HG02623 (cell line): ENCODE data around the gene MATN4.

Experiments
- ATAC-seq: cut with Tn5 transposase; IDR thresholded peaks from one replicate; pipeline ENCODE4 v1.9.1; 2021; ENCODE audit warnings: moderate library complexity; ENCODE audit not compliant: unreplicated experiment

The MATN4 gene

DNA sequence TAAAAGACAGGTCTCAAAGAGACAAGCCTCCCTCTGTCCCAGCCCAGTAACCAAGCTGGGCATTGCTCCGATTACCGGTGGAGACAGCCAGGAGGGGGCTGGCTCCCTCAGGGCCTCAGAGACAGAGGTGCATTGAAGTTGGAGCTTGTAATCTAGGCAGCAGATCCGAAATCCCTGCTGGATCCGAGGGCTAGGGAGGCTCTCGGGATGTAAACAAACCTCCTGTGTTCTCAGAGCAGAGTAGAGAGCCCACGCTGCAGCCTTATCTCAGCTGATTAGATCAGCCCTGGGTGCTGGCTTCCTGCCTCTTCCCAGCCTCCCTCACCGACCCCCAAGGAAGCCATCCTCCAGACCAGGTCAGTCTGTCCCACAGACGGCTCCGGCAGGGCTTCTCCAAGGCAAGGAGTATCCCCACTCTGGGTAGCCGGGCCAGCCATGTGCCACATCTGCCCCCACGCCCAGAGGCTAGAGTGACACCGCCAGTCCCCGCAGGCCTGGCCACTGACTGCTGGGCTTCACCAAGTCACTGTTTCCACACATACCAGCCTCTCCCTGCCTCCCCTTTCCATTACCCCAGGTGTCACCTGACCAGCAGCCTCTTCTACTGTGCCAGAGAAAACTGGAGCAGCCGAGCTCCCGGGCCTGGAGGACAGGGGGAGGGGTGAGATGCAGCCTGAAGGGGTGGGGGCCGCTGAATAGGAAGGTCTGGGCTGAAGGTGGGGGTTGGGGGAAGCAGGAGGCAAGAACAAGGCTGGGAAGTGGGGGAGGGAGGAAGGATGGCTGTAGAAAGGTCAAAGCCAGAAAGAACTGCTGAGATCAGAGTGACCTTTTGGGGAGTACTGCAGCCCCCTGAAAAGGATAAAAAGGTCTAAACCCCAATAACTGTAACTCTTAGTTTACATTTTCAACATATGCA lies 34.1 kb upstream of the MATN4 start:
- ATAC-seq = no peak

DNA sequence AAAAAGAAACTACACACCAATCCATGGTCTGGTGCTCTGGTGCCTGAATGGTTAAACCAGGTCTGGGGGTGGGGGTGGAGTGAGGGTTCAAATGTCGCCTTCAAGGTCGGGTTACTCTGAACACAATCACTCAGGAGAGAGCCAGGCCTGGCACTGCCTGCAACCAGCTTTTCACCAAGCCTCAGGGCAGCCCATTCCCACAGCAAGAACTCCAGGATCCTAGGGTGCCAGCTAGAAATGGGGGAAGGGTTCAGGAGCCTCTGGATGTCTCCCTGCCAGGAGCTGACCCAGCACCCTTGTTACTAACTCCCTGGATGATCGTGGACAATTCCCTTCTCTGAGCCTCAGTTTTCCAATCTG lies 33.5 kb upstream of the MATN4 start:
- no peak for ATAC-seq

DNA sequence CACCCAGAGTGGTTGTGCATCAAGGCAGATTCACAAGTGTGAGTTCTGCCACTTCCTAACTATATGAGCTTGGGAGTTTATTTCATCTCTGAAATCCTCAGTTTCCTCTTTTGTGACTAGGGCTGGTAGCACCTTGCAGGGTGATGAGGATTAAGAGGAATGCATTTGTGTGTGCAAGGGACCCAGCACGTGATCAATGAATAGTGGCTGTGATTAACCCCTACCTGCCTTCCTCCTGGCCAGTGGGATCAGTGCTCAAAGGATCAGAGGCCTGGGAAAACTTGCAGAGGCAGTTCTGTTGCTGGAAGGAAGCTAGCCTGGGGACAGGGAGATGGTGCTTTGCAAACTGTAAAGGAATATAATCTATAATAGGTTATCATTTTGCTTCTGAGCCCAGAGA lies 32.9 kb upstream of the MATN4 start:
- ATAC-seq = no peak

DNA sequence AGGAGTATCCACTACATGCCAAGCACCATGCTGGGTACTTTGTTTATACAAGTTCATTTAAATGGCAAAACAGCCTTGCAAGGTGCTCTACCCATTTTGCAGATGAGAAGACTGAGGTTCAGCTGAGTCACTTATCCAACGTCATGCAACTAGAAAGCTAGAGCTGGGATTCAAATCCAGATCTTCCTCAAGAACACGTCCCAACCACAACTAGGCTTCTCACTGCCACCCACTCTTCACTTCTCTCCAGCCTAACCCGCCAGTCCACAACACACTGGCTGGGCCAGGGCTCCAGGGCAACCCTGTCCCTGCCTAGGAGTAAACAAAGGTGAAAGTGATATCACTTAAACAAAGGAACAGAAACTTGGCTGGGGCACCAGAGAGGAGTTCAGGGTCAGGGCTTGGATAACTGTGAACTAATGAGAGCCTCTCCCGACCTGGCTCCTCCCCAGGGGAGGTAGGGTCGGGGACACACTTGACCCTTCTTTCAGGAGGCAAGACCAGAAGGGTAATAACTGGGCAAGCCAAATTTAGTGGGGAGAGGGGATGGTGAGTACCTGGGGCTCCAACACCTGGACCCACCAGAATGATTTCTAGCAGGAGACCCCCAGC lies 32.2 kb upstream of the MATN4 start:
- ATAC-seq = no peak

DNA sequence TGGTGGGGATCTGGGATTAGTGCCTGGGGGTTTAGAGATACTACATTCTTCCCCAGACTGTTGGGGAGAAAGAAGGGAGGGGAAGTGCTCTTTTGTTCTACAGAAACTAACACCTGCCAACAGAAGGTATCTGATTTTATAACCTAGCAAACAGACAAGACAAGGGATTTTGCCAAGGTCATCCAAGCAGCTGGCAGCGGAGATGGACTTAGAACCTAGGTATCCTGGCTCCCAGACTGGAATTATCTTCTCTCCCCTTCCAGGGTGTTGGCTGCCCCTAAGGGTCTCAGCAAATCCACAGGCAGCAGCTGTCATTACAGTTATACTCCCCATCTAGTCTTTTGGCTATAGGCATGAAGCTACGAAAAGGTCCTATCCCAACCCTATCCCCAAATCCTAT lies 31.7 kb upstream of the MATN4 start:
- ATAC-seq = no peak

DNA sequence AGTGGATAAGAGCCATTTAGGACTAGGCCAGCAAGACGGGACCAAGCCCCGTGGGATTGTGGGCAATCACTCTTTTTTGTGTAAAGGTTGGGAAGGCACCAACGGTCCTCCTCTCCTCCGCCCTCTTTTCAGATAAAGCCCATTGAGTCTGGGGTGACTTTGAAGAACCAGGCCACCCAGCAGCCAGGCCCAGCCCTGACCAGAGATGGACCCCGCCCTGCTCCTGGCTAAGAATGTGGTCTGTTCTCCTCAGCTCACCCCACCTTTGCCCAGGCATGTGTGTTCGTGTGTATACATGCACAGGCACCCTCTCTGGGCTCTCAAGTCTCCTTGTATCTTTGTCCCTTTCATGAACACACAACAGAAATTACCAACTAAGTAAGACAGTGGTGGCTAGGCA lies 31.0 kb upstream of the MATN4 start:
- no peak for ATAC-seq

DNA sequence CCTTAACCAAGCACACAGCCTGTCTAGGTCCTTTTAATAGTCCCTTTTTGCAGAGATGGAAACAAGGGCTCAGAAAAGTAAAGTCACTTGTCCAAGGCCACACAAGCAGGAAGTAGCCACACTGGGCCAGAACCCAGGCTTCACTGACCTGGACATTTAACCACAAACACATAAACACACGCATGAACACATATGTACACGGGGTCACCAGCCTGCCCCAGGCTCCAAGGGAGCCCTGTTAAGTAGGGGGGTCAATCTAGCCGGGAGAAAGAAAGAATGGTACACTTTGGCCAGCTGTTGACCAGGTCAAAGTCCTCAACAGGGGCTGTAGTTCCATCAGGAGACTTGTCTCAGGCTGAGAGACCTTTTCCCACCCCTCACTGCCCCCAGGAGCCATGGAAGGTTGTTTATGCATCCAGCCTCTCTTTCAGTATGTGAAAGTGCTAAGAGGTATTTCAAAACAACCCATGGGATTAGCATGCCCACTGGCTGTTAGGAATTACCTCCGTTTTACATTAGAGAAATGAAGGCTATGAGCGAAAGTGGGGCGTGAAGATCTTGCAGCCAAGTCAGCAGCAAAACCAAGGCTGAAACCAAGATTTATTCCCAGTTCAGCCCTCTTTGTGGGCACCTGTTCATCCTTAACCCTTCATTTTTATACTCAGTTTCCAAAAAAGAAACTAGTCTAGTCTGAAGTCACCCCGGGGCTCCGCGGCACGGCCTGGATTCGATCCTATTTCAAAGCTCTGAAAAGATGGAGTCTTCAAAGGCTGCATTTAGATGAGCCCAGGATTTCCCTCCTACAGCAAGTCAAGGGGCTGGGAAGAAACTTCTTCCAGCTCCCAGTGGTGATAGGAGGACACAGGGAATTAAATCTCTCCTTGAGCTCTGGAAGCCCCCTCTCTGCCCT lies 30.3 kb upstream of the MATN4 start:
- ATAC-seq = no peak

DNA sequence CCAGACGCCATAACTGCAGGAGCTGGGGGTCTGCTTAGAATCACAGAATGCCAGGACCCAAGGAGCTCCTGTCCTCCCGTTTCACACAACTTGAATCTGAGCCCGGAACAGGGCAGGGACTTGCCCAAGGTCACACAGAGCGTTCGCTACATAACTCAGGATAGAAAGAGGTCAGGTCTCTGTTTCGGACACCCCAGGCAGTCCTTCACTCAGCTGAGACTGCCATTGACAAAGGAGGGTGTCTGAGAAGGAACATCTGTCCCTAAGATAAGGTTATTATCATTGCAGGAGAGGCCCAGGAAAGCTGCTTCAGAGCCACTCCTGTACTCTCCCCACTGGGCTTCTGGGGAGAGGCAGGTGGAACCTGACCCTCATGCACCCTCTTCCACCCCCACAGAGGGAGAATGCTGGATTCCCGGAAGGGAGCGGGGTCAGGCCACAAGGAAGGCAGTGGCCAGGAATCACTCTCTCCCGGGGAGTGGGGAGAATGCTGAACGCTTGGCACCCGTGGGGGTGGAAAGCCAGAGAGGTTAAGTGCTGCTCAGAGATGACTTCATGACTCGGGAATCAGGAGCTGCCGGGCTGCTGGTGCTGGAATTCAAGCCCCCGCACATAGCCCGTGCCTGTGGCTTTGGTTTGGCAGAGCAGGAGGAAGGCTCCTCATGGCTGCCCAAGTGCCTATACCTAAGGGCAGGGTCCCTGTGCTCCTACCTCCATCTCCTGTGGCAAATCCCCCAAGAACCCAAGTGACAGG lies 29.4 kb upstream of the MATN4 start:
- no peak for ATAC-seq

DNA sequence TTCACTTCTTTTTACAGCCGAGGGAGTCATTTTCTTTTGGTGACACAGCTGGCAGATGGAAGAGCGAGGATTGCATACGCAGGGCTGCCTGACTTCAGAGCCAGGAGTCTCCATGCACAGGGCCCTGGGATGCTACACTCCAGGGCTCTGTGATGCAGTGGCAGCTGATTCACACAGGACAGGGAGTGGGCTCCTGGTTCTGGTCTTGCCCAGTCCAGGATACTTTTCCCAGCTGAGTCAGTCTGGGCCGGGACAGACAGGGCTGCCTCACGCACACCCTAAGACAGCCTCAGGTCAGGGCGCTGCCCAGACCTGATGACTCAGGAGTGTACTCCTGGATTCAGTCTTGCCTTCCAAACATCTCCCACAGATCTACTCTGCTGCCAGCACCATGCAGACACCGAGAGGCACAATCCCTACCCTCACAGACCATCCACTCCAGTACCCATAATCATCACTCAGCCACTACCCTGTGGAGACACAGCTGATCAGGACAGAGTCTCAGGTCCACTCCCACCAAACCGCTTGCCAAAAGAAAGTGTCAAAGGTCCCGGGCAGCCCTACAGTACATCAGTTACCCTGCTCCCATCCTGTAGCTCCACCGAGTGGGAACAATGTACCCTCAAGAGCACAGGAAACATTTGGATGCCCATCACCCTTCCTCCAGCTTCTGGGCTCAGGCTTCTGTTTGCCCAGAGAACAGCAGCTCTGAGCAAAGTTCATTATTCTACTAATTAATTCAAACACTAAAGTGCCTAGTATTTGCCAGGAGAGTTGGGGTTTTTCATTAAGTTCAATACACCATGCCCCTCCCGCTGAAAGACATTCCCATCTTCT lies 28.6 kb upstream of the MATN4 start:
- no peak for ATAC-seq

DNA sequence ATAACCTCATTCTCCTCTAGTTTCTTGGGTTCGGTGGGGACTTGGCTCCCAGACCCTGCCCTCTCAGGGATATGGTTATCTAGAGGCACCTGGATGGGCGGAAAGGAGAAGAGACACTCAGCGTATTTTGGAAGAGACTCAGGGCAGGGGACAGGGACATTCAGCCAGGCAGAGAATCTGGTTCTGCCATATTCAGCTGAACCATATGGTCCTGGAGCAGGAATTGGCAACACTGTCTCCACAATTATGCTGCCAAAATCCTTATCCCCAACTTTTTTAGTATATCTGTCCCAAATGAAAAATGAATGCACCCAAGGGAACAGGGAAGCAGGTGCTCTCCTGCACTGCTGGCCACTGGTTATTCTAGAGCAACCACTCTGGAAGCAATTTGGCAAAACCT lies 22.4 kb upstream of the MATN4 start:
- ATAC-seq = no peak

DNA sequence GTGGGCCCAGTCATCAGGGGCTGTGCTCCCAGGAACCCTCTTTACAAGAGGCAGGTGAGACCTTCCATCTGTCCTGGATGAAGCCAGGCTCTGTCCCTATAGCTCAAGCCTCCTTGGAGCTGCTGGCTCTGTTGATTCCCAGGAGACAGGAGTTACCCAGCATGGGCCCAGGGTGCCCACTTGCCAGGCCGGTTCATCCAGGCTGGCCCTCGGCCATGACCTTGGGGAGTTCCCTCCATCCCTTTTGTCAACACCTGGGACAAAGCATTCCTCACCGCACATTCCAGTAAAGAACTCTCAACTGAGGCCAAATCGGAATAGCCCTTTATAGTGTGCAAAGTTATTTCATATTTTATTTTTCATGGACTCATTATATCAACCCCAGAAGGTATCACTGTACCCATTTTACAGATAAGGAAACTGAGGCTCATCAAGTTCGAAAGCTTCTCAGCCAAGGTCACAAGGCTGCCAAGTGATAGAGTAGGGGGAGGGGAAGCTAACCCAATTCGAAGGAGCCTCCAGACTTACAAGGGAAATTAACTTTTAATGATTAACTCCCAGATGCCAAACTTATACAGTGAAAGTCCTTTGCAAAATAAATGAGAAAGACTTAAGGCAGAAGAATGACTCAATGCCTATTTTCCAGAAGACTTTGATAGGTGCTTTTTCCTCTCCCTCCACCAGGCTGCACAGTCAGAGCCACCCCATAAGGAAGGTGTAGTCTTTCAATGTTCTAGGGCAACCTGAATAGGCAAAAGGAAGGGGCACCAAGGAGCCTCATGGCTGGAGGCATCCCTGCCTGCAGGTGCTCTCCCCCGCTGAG lies 21.6 kb upstream of the MATN4 start:
- ATAC-seq = no peak

DNA sequence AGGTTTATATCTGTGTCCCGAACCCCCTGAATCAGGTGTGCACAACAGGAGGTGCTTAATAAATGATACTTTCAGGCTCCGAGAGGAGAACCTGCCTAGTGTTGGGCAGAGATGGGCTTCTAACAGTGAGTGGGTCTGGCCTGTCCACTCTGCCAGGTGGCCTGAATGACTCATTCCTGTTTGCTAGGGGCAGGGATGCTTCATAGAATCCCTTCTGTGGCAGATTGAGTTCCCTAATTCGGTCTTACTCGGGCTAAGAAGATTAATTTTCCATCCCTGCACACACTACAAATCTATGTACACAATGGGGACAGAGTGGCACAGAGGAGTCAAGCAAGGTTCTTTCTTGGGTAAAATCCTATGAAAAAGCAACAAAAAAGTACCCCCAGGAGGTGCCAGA lies 20.4 kb upstream of the MATN4 start:
- no peak for ATAC-seq

DNA sequence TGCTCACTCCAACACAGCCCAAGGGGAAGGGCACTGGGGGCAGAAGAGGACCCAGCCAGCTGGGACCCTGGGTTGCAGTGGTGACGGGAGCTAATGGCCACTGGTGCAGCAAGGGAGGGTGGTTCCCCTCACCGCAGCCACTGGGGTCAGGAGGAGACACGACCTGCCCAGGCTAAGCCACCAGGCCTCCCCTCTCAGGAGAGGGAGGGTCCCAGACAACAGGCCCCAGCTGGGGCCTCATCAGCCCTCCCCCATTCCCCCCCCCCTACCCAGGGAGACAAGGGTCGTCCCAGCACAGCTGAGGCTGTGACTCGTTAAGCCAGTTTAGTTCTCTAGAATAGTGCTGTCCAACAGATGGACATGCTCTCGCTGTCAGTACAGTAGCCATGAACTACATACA lies 17.3 kb upstream of the MATN4 start:
- no peak for ATAC-seq

DNA sequence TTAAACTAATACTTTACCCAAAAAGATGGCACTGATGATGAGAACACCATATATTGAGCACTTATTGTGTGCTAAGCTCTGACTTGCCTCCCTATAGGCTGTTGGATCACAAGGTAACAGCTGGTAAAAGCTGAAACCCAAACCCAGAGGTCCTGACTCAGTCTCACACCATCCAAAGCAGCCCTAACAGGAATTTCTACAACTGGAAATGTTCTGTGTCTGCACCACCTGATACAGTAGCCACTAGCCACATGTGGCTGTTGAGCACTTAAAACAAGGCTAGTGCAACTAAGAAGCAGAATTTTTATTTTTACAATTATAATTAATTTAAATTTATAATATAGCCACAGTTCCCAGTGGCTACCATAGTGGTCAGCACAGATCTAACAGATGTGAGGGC lies 15.6 kb upstream of the MATN4 start:
- no peak for ATAC-seq

DNA sequence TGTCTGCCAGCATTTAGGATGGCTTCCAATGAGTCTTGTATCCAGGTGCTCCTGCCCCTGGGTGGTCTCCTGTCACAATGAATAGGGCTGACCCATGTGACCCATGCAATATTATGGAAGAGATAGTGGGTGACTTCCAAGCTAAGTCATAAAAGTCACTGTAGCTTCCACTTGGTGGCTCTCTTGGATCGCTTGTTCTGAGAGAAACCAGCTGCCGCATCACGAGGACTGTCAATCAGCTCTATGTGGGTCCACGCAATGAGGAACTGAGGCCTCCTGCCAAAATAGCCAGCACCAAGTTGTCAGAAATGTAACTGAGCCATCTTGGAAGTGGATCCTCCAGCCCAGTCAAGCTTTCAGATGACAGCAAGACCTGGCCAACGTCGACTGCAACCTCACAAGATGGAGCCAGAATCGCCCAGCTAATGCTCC lies 14.9 kb upstream of the MATN4 start:
- no peak for ATAC-seq

DNA sequence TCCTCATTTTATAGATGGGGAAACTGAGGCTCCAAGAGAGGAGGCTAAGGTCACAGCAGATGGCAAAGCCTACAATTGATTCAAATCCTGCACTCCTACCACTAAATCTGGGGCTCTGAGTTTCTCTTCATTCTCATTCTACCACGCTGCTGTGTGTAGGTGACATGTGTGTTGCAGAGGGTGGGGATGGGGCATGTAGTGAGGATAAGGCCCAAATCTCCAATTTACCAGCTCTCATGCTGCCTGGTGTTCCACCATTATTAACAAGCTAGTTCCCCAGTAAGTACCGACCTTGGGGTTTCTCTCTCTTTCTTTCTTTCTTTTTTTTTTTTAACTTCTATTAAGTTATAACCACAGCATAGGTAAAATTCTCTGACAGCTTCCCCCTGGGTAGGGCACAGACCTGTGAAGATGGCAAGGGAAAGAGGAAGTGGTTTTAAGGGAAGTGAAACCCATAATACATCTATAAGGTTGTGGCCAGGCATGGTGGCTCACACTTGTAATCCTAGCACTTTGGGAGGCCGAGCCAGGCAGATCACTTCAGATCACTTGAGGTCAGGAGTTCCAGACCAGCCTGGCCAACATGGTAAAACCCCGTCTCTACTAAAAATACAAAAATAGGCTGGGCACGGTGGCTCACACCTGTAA lies 13.0 kb upstream of the MATN4 start:
- ATAC-seq = peak; percentile 52

DNA sequence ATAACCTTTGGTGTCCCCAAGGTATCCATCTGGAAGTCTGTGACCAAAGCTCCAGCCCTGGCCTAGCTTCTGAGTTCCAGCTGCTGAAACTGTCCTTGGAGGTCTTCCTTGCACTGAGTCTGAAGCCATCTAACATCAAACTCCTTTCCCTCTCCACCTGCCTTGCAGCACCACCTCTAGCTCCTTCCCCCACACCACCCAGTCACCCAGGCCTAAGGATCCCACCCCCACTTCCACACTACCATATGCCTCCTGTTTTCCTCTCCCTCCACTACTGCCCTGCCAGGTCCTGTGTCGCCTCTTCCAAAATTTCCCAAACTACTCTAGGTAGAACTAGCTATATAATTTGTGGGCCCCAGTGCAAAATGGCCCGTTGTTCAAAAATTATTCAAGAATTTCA lies 10.8 kb upstream of the MATN4 start:
- no peak for ATAC-seq

DNA sequence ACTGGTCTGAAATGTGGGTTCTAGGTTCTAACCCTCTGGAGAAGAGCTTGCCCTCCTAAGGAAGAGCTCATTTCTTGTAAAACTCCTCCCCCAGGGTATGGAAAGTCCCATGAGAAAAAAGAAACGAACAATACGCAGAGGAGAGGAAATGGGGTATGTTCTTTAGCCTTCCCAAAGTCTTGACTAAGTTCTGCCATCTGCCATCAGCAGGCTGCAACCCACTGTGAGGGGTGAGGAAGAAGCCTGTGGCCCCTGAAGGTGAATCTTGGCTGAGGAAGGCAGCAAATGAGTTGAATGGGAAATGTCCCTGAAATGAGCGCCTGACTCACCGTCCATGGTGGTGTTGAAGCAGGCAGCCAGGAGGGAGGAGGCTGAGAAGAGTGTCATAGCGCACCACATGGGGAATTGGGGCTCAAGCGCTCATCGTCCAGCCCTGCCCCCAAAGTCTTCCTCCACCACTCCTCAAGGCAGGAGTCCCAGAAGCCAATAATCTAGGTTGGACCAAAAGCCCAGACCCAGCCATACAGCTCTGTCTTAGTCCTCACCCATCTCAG lies 10.4 kb upstream of the MATN4 start:
- no peak for ATAC-seq
